ENCODE measurements around the gene GARNL3.

GARNL3 gene

DNA sequence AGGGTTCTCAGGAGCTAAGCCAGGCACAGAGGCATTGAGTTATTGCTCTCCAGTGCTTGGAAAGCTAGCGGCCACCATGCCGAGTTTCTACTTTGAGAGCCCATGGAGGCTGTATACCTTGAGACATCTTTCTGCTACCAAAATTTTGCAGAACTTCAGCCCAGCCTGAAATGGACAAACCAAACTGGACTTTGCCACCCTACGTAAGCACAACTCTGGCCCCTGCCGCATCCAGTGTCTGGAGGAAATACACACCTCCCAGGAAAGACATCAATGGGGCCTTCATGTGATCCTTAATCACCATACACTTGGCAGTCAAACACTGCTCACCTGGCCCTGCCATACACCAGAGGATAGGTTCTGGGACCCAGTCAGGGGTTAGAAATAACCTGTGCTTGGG lies 27.8 kb downstream of the GARNL3 start:
- no peak for TF ChIP-seq EZH2phosphoT487 (IDR thresholded peaks at IDR 0.05; ENCODE audit: borderline replicate concordance)
- no peak for TF ChIP-seq CTCF (conservative IDR thresholded peaks at IDR 0.05; ENCODE audit: low read length)
- Histone ChIP-seq H3K27me3 (ENCODE audit: insufficient read depth, low read length, poor library complexity, severe bottlenecking) (no peaks in the 10 kb centered on the region), H3F3A (ENCODE audit: low read depth) (no peaks in the 10 kb centered on the region), H3K4me1 (ENCODE audit: insufficient read depth, low read length, poor library complexity, severe bottlenecking) (no peaks in the 10 kb centered on the region), H3K9me3 (ENCODE audit: insufficient read depth, low read depth, low read length) (no peaks in the 10 kb centered on the region), H3K9me2 (replicated peaks; ENCODE audit: low read depth, low read length) (no peaks in the 10 kb centered on the region), H3K36me3 (ENCODE audit: insufficient read depth, low read length) (no peaks in the 10 kb centered on the region), H3K4me2 (ENCODE audit: low read depth, low read length, poor library complexity, severe bottlenecking) (no peak overlapping the region), H4K20me1 (ENCODE audit: insufficient read depth, low read length, poor library complexity, severe bottlenecking) (no peaks in the 10 kb centered on the region), H3K4me3 (ENCODE audit: low read length, poor library complexity, severe bottlenecking) (no peak overlapping the region), H3K9ac (ENCODE audit: low read depth, low read length, poor library complexity, severe bottlenecking) (no peak overlapping the region), H3K79me2 (ENCODE audit: insufficient read depth, low read length) (no peaks in the 10 kb centered on the region), H2AFZ (ENCODE audit: low read length) (no peak overlapping the region)

DNA sequence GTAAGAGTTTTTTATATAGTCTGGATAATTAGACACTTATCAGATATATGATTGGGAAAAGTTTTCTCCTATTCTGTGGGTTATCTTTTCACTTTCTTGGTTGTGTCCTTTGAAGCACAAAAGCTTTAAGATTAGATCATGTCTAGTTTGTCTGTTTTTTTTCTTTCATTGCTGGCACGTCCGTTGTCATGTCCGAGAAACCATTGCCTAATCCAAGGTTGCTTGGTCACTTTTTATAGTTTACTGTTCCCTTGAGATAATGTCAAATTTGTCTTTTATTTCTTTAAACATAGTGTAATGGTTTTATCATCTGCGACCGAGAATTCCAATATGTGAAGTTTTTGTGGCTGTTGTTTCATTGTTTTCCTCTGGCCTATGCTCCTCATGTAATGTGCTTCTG lies 28.8 kb downstream of the GARNL3 start:
- no peaks in the 10 kb centered on the region for H4K20me1 ChIP-seq (ENCODE audit: insufficient read depth, low read length, poor library complexity, severe bottlenecking)
- no peaks in the 10 kb centered on the region for H3K36me3 ChIP-seq (ENCODE audit: insufficient read depth, low read length)
- H3K27me3 ChIP-seq (ENCODE audit: insufficient read depth, low read length, poor library complexity, severe bottlenecking) = no peaks in the 10 kb centered on the region
- H3K4me3 ChIP-seq (ENCODE audit: low read length, poor library complexity, severe bottlenecking) = no peak overlapping the region
- no peak overlapping the region for H2AFZ ChIP-seq (ENCODE audit: low read length)
- no peak overlapping the region for H3K9ac ChIP-seq (ENCODE audit: low read depth, low read length, poor library complexity, severe bottlenecking)
- no peaks in the 10 kb centered on the region for H3K79me2 ChIP-seq (ENCODE audit: insufficient read depth, low read length)
- TF ChIP-seq EZH2phosphoT487 (IDR thresholded peaks at IDR 0.05; ENCODE audit: borderline replicate concordance) (no peak), CTCF (conservative IDR thresholded peaks at IDR 0.05; ENCODE audit: low read length) (no peak)
- no peaks in the 10 kb centered on the region for H3K4me1 ChIP-seq (ENCODE audit: insufficient read depth, low read length, poor library complexity, severe bottlenecking)
- no peaks in the 10 kb centered on the region for H3K9me2 ChIP-seq (replicated peaks; ENCODE audit: low read depth, low read length)
- no peaks in the 10 kb centered on the region for H3K9me3 ChIP-seq (ENCODE audit: insufficient read depth, low read depth, low read length)
- no peaks in the 10 kb centered on the region for H3F3A ChIP-seq (ENCODE audit: low read depth)
- H3K4me2 ChIP-seq (ENCODE audit: low read depth, low read length, poor library complexity, severe bottlenecking) = no peak overlapping the region

DNA sequence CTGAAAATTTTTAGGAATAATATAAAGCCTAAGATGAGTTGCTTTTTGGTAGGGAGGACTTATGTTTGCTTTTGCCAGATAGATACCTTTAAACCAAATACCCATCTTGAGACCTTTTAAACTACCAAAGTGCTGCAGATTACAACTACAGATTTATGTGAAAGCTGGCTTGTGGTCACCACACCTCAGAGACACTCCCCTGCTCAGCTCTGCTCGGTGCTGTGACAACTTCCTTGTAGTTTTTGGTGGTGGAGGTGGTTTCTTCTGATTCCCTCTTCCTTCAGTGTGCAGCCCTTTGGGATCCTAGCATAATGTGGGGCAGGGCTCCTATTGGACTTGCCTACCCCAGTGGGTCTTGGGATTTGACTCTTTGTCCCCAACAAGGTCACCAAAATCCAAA lies 29.2 kb downstream of the GARNL3 start:
- Histone ChIP-seq H2AFZ (ENCODE audit: low read length) (no peak overlapping the region), H3K27me3 (ENCODE audit: insufficient read depth, low read length, poor library complexity, severe bottlenecking) (no peaks in the 10 kb centered on the region), H3K79me2 (ENCODE audit: insufficient read depth, low read length) (no peaks in the 10 kb centered on the region), H3K4me2 (ENCODE audit: low read depth, low read length, poor library complexity, severe bottlenecking) (no peak overlapping the region), H4K20me1 (ENCODE audit: insufficient read depth, low read length, poor library complexity, severe bottlenecking) (no peaks in the 10 kb centered on the region), H3K9ac (ENCODE audit: low read depth, low read length, poor library complexity, severe bottlenecking) (no peak overlapping the region), H3K4me1 (ENCODE audit: insufficient read depth, low read length, poor library complexity, severe bottlenecking) (no peaks in the 10 kb centered on the region), H3F3A (ENCODE audit: low read depth) (no peaks in the 10 kb centered on the region), H3K9me2 (replicated peaks; ENCODE audit: low read depth, low read length) (no peaks in the 10 kb centered on the region), H3K9me3 (ENCODE audit: insufficient read depth, low read depth, low read length) (no peaks in the 10 kb centered on the region), H3K4me3 (ENCODE audit: low read length, poor library complexity, severe bottlenecking) (no peak overlapping the region), H3K36me3 (ENCODE audit: insufficient read depth, low read length) (no peaks in the 10 kb centered on the region)
- TF ChIP-seq CTCF (conservative IDR thresholded peaks at IDR 0.05; ENCODE audit: low read length) = no peak
- no peak for TF ChIP-seq EZH2phosphoT487 (IDR thresholded peaks at IDR 0.05; ENCODE audit: borderline replicate concordance)

Data from Loucy (cell line).